GM19328 (cell line): Measurements from ENCODE around the gene ZNF672.
"Not testable (repeated sequence)": the region's sequence is repeated elsewhere in the genome, so short reads cannot be mapped to it uniquely, and the experiment has no call there.

Source experiments
- ATAC-seq: cut with Tn5 transposase; IDR thresholded peaks from one replicate; pipeline ENCODE4 v1.9.1; 2021; ENCODE audit warnings: mild to moderate bottlenecking, moderate library complexity; ENCODE audit not compliant: unreplicated experiment

Gene ZNF672

GRCh38 chr1:248837781-248838356, at the start of gene ZNF672:
TSS of gene ZNF672 (plus strand) at chr1:248838224. CDS start at chr1:248847275, 9,051 bp downstream.
- peak; percentile 79 for ATAC-seq

GRCh38 chr1:248788327-248788726, 49.7 kb upstream of the ZNF672 start:
- ATAC-seq, result no peak

GRCh38 chr1:248789337-248789736, 48.7 kb upstream of the ZNF672 start:
- not testable (repeated sequence) for ATAC-seq

GRCh38 chr1:248790456-248790855, 47.6 kb upstream of the ZNF672 start:
- no peak for ATAC-seq

- ATAC-seq, result no peak
These were observed 47.0 kb upstream of the ZNF672 start for GRCh38 chr1:248791010-248791409.

- ATAC-seq, result peak; percentile 47
These were observed 45.7 kb upstream of the ZNF672 start for GRCh38 chr1:248792342-248792741.

- ATAC-seq, result peak; percentile 67
These were observed 44.4 kb upstream of the ZNF672 start for GRCh38 chr1:248793592-248793991.

- not testable (repeated sequence) for ATAC-seq
These were observed 43.4 kb upstream of the ZNF672 start for GRCh38 chr1:248794663-248795062.

- ATAC-seq, result no peak
These were observed 39.2 kb upstream of the ZNF672 start for GRCh38 chr1:248798791-248799190.

GRCh38 chr1:248800459-248800858, 37.6 kb upstream of the ZNF672 start:
- no peak for ATAC-seq

GRCh38 chr1:248802454-248802853, 35.6 kb upstream of the ZNF672 start:
- no peak for ATAC-seq

- not testable (repeated sequence) for ATAC-seq
These were observed 34.5 kb upstream of the ZNF672 start for GRCh38 chr1:248803501-248803900.

GRCh38 chr1:248804771-248805681, 33.0 kb upstream of the ZNF672 start:
- ATAC-seq, result peak; percentile 94

GRCh38 chr1:248805876-248806275, 32.1 kb upstream of the ZNF672 start:
- no peak for ATAC-seq

GRCh38 chr1:248807067-248807737, 30.8 kb upstream of the ZNF672 start:
- peak; percentile 34 for ATAC-seq

- ATAC-seq, result no peak
These were observed 29.1 kb upstream of the ZNF672 start for GRCh38 chr1:248808876-248809275.

GRCh38 chr1:248810000-248810726, 27.9 kb upstream of the ZNF672 start:
- ATAC-seq, result no peak

GRCh38 chr1:248810727-248811513, 27.1 kb upstream of the ZNF672 start:
- ATAC-seq, result no peak

- ATAC-seq, result no peak
These were observed 26.2 kb upstream of the ZNF672 start for GRCh38 chr1:248811514-248812490.
